ENCODE measurements around the gene MPLKIP.
"Not testable (repeated sequence)": the region's sequence is repeated elsewhere in the genome, so short reads cannot be mapped to it uniquely, and the experiment has no call there.

Gene MPLKIP

GRCh38 chr7:40138973-40139372 lies 4.6 kb upstream of the MPLKIP start:
- TF ChIP-seq, protein P1, sequence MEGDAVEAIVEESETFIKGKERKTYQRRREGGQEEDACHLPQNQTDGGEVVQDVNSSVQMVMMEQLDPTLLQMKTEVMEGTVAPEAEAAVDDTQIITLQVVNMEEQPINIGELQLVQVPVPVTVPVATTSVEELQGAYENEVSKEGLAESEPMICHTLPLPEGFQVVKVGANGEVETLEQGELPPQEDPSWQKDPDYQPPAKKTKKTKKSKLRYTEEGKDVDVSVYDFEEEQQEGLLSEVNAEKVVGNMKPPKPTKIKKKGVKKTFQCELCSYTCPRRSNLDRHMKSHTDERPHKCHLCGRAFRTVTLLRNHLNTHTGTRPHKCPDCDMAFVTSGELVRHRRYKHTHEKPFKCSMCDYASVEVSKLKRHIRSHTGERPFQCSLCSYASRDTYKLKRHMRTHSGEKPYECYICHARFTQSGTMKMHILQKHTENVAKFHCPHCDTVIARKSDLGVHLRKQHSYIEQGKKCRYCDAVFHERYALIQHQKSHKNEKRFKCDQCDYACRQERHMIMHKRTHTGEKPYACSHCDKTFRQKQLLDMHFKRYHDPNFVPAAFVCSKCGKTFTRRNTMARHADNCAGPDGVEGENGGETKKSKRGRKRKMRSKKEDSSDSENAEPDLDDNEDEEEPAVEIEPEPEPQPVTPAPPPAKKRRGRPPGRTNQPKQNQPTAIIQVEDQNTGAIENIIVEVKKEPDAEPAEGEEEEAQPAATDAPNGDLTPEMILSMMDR (IDR thresholded peaks at IDR 0.05) = no peak
- no peak for TF ChIP-seq ZFX (IDR thresholded peaks at IDR 0.05; ENCODE audit: borderline replicate concordance)
- H3K27ac ChIP-seq = no peak overlapping the region

- no peak for TF ChIP-seq ZFX (IDR thresholded peaks at IDR 0.05; ENCODE audit: borderline replicate concordance)
- TF ChIP-seq, protein P1 (IDR thresholded peaks at IDR 0.05) = no peak
- H3K27ac ChIP-seq = no peak overlapping the region
Measured at GRCh38 chr7:40137563-40137962, 3.1 kb upstream of the MPLKIP start.

GRCh38 chr7:40135317-40135610 lies 842 bp upstream of the MPLKIP start:
- TF ChIP-seq ZFX (IDR thresholded peaks at IDR 0.05; ENCODE audit: borderline replicate concordance) = no peak
- TF ChIP-seq, protein P1 (IDR thresholded peaks at IDR 0.05) = no peak
- peak overlapping the region; percentile 81; the same call in 1 of the 2 replicates for H3K27ac ChIP-seq

DNA sequence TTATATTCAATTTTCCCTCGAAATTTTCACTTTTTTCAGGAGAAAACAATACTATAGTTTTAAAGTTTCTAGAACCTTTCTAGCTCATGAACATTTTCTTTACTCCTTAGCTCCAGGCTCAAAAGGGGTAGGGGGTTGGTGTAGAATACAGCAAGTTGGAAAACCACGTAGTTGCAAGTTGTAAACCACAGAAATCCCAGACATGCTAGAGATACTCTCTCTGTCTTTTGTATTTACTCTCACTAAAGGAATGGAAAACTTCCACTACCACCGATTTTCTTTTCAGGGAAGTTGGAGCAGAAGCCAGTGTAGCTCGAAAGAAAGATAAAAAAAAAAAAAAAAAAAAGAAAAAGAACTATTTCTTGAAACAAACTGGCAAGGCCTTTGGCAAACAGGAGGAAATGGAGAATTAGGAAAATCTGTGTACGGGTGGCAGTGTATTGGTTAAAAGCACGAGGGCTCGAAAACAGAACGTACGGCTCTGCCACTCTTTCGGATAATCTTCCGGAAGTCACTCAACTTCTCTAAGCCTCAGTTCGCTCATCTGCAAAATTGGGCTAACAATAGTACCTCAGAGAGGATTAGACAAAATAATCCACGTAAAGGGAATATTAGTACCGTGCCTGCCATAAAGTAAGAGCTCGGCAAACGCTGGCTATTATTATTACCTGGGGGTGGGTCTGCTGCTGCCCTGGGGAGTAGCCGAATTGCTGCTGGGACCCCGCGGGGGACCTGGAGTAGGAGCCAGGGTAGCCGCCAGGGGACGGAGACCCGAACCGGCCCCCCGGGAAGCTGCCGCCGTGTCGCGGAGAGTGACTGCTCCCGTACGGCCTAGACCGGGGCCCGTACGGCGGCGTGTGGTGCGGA lies 628 bp downstream of the MPLKIP start:
- H3K27ac ChIP-seq = peak overlapping the region; percentile 81
- TF ChIP-seq, protein P1 (IDR thresholded peaks at IDR 0.05) = no peak
- no peak for TF ChIP-seq ZFX (IDR thresholded peaks at IDR 0.05; ENCODE audit: borderline replicate concordance)

DNA sequence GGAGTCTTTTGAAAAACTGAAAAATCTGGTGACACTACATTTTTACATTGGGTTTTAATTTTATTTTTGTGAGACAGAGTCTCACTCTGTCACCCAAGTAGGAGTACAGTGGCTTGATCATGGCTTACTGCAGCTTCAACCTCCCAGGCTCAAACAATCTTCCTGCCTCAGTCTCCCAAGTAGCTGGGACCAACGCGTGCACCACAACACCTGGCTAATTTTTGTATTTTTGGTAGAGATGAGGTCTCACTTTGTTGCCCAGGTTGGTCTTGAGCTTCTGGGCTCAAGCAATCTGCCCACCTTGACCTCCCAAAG lies 11.5 kb downstream of the MPLKIP start:
- TF ChIP-seq, protein P1 (IDR thresholded peaks at IDR 0.05) = no peak
- no peak for TF ChIP-seq ZFX (IDR thresholded peaks at IDR 0.05; ENCODE audit: borderline replicate concordance)

GRCh38 chr7:40122100-40122939 lies 12.1 kb downstream of the MPLKIP start:
- not testable (repeated sequence) for H3K27ac ChIP-seq

More for the DNA sequence above, 11.5 kb downstream of the MPLKIP start:
- H3K27ac ChIP-seq = no peak overlapping the region

- no peak overlapping the region for H3K27ac ChIP-seq
- no peak for TF ChIP-seq ZFX (IDR thresholded peaks at IDR 0.05; ENCODE audit: borderline replicate concordance)
- TF ChIP-seq, protein P1 (IDR thresholded peaks at IDR 0.05) = no peak
Measured at GRCh38 chr7:40120020-40120419, 14.4 kb downstream of the MPLKIP start.

- H3K27ac ChIP-seq = not testable (repeated sequence)
Measured at GRCh38 chr7:40118201-40118600, 16.2 kb downstream of the MPLKIP start.

DNA sequence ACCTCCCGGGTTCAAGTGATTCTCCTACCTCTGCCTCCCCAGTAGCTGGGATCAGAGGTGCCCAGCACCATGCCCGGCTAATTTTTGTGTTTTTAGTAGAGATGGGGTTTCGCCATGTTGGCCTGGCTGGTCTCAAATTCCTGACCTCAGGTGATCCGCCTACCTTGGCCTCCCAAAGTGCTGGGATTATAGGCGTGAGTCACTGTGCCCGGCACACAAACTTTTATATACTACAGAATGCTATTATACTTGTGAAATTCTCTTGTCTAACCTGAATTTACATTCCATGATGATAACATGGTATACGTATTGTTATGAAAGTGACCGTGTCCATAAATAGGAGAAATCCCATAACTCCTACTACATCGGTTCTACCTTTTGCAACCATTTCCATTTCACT lies 17.2 kb downstream of the MPLKIP start:
- not testable (repeated sequence) for H3K27ac ChIP-seq

All from 22Rv1 (cell line).